BJ (cell line): Measurements from ENCODE around the gene COL5A2. TPM values are rescaled to one million over a fixed set of nuclear protein-coding genes. Genes with fewer than 3 reads are reported as not detected.

ENCODE experiments used
- CTCF ChIA-PET: fragments of 350-600 bp; formaldehyde crosslinking; extraction: SDS; loops from one replicate; lab custom pipeline; 2021; ENCODE audit warnings: antibody characterized with exemption, inconsistent platforms; lab: Yijun Ruan, JAX
- POLR2A ChIA-PET: fragments of 300-600 bp; sonication (Branson Sonifier 250); formaldehyde crosslinking; extraction: SDS; loops from one replicate; lab custom pipeline; 2021; ENCODE audit warnings: antibody characterized with exemption; lab: Charles Lee
- DNase-seq: peaks from one replicate; pipeline ENCODE4 v3.0.0-alpha.2; 2011; ENCODE audit warnings: low read depth
- H3K27me3 ChIP-seq: 2 replicates; pipeline ENCODE4 v1.6.0; 2011; ENCODE audit warnings: low read length; ENCODE audit not compliant: control insufficient read depth, insufficient read depth
- H3K36me3 ChIP-seq: 2 replicates; pipeline ENCODE4 v1.5.1; 2011; ENCODE audit warnings: low read length; ENCODE audit not compliant: control insufficient read depth, insufficient read depth
- H3K4me3 ChIP-seq: 2 replicates; pipeline ENCODE4 v1.5.1; 2011; ENCODE audit warnings: low read depth, mild to moderate bottlenecking, control low read depth, low read length
- CTCF ChIP-seq: IDR thresholded peaks from 2 replicates; pipeline ENCODE4 v1.5.1; 2011; ENCODE audit warnings: low read depth, mild to moderate bottlenecking, control low read depth, inconsistent platforms, low read length, moderate library complexity; ENCODE audit not compliant: insufficient read depth
- polyA plus RNA-seq: library from polyadenylated mRNA; depleted of rRNA; stranded (reverse); fragments of >200 nt; gene quantifications from 2 replicates; pipeline ENCODE4 v1.2.3, GENCODE V29; 2011

COL5A2 gene
- polyA plus RNA-seq, 1 experiment, result 351 TPM

GRCh38 chr2:189116087-189116486 lies 63.5 kb downstream of the COL5A2 start:
- ChIA-PET CTCF (interaction anchor here (0.8 to 1.2 kb wide), 5 partner anchors 10 to 130 kb away, joined by 3 to 5 read pairs (median 4); partner anchors contain the start of gene COL5A2), POLR2A (interaction anchor here (0.6 kb wide), 1 partner anchor 170 kb away, joined by 7 read pairs; no protein-coding TSS in a partner anchor)
- no peak for DNase-seq
- TF ChIP-seq CTCF, result no peak
- no peak overlapping the region for H3K4me3 ChIP-seq
- peaks cover 2% of the 10 kb centered on the region for H3K36me3 ChIP-seq
- H3K27me3 ChIP-seq, result no peaks in the 10 kb centered on the region

- no peak for TF ChIP-seq CTCF
- H3K27me3 ChIP-seq, result no peaks in the 10 kb centered on the region
- CTCF ChIA-PET, result interaction anchor here (1.0 kb wide), 3 partner anchors 11 to 64 kb away, joined by 4 to 5 read pairs (median 4); partner anchors contain the start of gene COL5A2
- no peak for DNase-seq
- H3K36me3 ChIP-seq, result peaks cover 3% of the 10 kb centered on the region
- POLR2A ChIA-PET, result no interaction called here
- no peak overlapping the region for H3K4me3 ChIP-seq
Measured at GRCh38 chr2:189115126-189115525, 64.4 kb downstream of the COL5A2 start.

- DNase-seq, result peak; percentile 37
- ChIA-PET POLR2A (no interaction called here), CTCF (no interaction called here)
Measured at GRCh38 chr2:189113963-189114362, 65.6 kb downstream of the COL5A2 start.

GRCh38 chr2:189111063-189111715 lies 68.4 kb downstream of the COL5A2 start:
- peaks cover 5% of the 10 kb centered on the region for H3K36me3 ChIP-seq
- no peak for TF ChIP-seq CTCF

More at GRCh38 chr2:189113963-189114362, 65.6 kb downstream of the COL5A2 start:
- Histone ChIP-seq H3K36me3 (peaks cover 5% of the 10 kb centered on the region), H3K27me3 (no peaks in the 10 kb centered on the region), H3K4me3 (no peak overlapping the region)
- TF ChIP-seq CTCF, result no peak

GRCh38 chr2:189109921-189110397 lies 69.6 kb downstream of the COL5A2 start:
- ChIA-PET CTCF (interaction anchor here (0.6 kb wide), 1 partner anchor 13 kb away, joined by 3 read pairs; no protein-coding TSS in a partner anchor), POLR2A (no interaction called here)
- no peak for DNase-seq
- no peaks in the 10 kb centered on the region for H3K27me3 ChIP-seq
- no peak overlapping the region for H3K4me3 ChIP-seq
- H3K36me3 ChIP-seq, result peaks cover 3% of the 10 kb centered on the region; the same call in 1 of the 2 replicates
- no peak for TF ChIP-seq CTCF

More at GRCh38 chr2:189111063-189111715, 68.4 kb downstream of the COL5A2 start:
- Histone ChIP-seq H3K27me3 (no peaks in the 10 kb centered on the region), H3K4me3 (no peak overlapping the region)
- ChIA-PET CTCF (no interaction called here), POLR2A (no interaction called here)
- no peak for DNase-seq
